HepG2 (cell line): Measurements from ENCODE around the gene MAPK8IP1. TPM values are rescaled to one million over a fixed set of nuclear protein-coding genes. Genes with fewer than 3 reads are reported as not detected.

Source experiments
- MIXL1 ChIP-seq: IDR thresholded peaks from 2 replicates; pipeline ENCODE4 v1.6.1; 2016
- MTF1 ChIP-seq: sonication (generic); formaldehyde crosslinking; IDR thresholded peaks from 2 replicates; pipeline ENCODE4 v1.5.0; 2020; ENCODE audit warnings: missing genetic modification reagents
- NFYC ChIP-seq: IDR thresholded peaks from 2 replicates; pipeline ENCODE4 v1.6.1; 2016; ENCODE audit warnings: missing genetic modification reagents, missing compliant biosample characterization
- POLR2A ChIP-seq, 2 experiments: IDR thresholded peaks; 2 replicates each; pipeline ENCODE4 v1.6.1; 2011; ENCODE audit warnings: low read depth in 2 of 2, low read length in 2 of 2, mild to moderate bottlenecking in 1 of 2, moderate library complexity in 1 of 2; ENCODE audit not compliant: insufficient read depth in 1 of 2
- ZNF432 ChIP-seq: sonication (generic); formaldehyde crosslinking; IDR thresholded peaks from 2 replicates; pipeline ENCODE4 v1.5.0; 2020; ENCODE audit warnings: missing genetic modification reagents, mild to moderate bottlenecking, borderline replicate concordance
- ZNF672 ChIP-seq: sonication (generic); formaldehyde crosslinking; IDR thresholded peaks from 2 replicates; pipeline ENCODE4 v1.8.1; 2022; ENCODE audit warnings: missing genetic modification reagents
- ZNF724P ChIP-seq: sonication (generic); formaldehyde crosslinking; IDR thresholded peaks from 2 replicates; pipeline ENCODE4 v1.8.0; 2022; ENCODE audit warnings: missing genetic modification reagents, borderline replicate concordance
- ZNF782 ChIP-seq: sonication (generic); formaldehyde crosslinking; IDR thresholded peaks from 2 replicates; pipeline ENCODE4 v1.4.0; 2020; ENCODE audit warnings: missing genetic modification reagents, mild to moderate bottlenecking, borderline replicate concordance
- polyA plus RNA-seq, 8 experiments: library from polyadenylated mRNA; depleted of rRNA in 3 of 8; stranded (reverse) in 7 of 8; unstranded in 1 of 8; fragments of >200 nt; fragmentation: Illumina TruSeq in 4 of 8; extraction: Trizol in 4 of 8; gene quantifications; 2 replicates each; pipeline versions ENCODE4 v1.2.1 to v1.2.3, GENCODE V29; 2011 to 2016; ENCODE audit warnings: low read depth in 4 of 8, missing spikeins in 1 of 8, mixed read lengths in 1 of 8; ENCODE audit not compliant: insufficient read depth in 1 of 8
- total RNA-seq, 5 experiments: library from RNA; depleted of rRNA; stranded (reverse); fragments of >200 nt; fragmentation: Illumina TruSeq; extraction: Trizol; gene quantifications; 2 replicates each; pipeline ENCODE4 v1.2.3, GENCODE V29; 2016; ENCODE audit warnings: low read depth in 1 of 5
- TF ChIP-seq, protein P1 (sequence below): sonication (generic); formaldehyde crosslinking; conservative IDR thresholded peaks from 2 replicates; pipeline ENCODE4 v1.8.1; 2023; ENCODE audit warnings: missing genetic modification reagents
- TF ChIP-seq, protein P2 (sequence below): sonication (generic); formaldehyde crosslinking; IDR thresholded peaks from 2 replicates; pipeline ENCODE4 v1.5.0; 2020; ENCODE audit warnings: mild to moderate bottlenecking, missing genetic modification reagents, borderline replicate concordance
- TF ChIP-seq, protein P3 (sequence below): sonication (generic); IDR thresholded peaks from 2 replicates; pipeline ENCODE4 v1.6.1; 2016; ENCODE audit warnings: low read depth, borderline replicate concordance
- TF ChIP-seq, protein P4 (sequence below): sonication (generic); formaldehyde crosslinking; IDR thresholded peaks from 2 replicates; pipeline ENCODE4 v1.4.0; 2020; ENCODE audit warnings: missing genetic modification reagents
- TF ChIP-seq, protein P5 (sequence below), 2 experiments: sonication (generic) in 1 of 2; formaldehyde crosslinking in 1 of 2; IDR thresholded peaks; 2 replicates each; pipeline versions ENCODE4 v1.5.1 to v1.6.1; 2011 to 2020; ENCODE audit warnings: borderline replicate concordance in 1 of 2, low read depth in 1 of 2, low read length in 1 of 2, mild to moderate bottlenecking in 1 of 2, missing genetic modification reagents in 1 of 2, moderate library complexity in 1 of 2
- TF ChIP-seq, protein P6 (sequence below): sonication (generic); formaldehyde crosslinking; IDR thresholded peaks from 2 replicates; pipeline ENCODE4 v1.4.0; 2020; ENCODE audit warnings: missing genetic modification reagents, borderline replicate concordance

The MAPK8IP1 gene
- total and polyA plus RNA-seq, 2 of the 13 experiments (the other 11 are each of a cell fraction or from before 2014, with no cell fraction given) = 2.2 to 4.2 TPM

DNA sequence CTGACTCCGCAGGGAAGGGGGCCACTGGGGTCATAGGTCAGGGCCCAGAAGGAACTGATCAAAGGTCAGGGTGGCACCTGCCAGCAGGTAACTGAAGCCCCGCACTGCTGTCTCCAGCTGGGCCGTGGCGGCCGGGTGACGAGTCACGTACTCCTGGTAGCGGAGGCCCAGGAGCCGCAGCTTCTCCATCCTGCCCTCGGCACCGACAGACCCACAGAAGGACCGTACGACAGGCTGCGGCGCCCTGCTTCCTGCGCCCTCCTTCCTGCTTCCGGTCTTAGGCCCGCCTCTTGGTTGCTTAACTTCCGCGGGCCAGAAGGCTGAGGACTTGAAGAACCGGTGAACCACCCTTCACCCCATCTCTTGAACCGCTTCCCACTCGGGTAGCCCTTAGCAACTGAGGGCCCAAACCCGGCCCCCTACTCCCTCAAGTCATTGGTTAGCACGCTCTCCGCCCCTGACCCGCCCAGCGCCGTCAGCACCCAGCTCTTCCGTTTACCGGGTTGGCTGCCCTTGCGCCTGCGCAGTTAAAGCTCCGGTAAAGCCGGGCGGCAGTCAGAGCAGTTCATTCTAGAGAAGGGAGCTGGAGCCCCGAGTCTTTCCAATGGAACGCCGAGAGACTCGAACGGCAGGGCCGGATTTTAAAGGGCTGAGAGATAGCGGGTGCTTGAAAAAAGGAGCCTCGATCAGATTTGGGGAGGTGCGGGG is 32.3 kb downstream of the MAPK8IP1 start, which contains the start of gene PEX16 (continued):
- TF ChIP-seq ZNF782 (CRISPR knock-in tag) (peak; percentile 56; the same call in 1 of the 2 replicates), ZNF432 (CRISPR knock-in tag) (no peak), ZNF724P (CRISPR knock-in tag) (peak; percentile 64; the same call in 1 of the 2 replicates), MTF1 (CRISPR knock-in tag) (no peak), ZNF672 (CRISPR knock-in tag) (no peak), NFYC (CRISPR knock-in tag) (peak; percentile 66), POLR2A (IDR thresholded peaks at IDR 0.05; ENCODE audit: insufficient read depth in 1 of 2, low read depth in 2 of 2, low read length in 2 of 2) (peak; percentile 77 to 81), MIXL1 (CRISPR knock-in tag) (no peak)
- TF ChIP-seq, protein P1, sequence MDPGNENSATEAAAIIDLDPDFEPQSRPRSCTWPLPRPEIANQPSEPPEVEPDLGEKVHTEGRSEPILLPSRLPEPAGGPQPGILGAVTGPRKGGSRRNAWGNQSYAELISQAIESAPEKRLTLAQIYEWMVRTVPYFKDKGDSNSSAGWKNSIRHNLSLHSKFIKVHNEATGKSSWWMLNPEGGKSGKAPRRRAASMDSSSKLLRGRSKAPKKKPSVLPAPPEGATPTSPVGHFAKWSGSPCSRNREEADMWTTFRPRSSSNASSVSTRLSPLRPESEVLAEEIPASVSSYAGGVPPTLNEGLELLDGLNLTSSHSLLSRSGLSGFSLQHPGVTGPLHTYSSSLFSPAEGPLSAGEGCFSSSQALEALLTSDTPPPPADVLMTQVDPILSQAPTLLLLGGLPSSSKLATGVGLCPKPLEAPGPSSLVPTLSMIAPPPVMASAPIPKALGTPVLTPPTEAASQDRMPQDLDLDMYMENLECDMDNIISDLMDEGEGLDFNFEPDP (CRISPR knock-in tag) = no peak
- TF ChIP-seq, protein P2, sequence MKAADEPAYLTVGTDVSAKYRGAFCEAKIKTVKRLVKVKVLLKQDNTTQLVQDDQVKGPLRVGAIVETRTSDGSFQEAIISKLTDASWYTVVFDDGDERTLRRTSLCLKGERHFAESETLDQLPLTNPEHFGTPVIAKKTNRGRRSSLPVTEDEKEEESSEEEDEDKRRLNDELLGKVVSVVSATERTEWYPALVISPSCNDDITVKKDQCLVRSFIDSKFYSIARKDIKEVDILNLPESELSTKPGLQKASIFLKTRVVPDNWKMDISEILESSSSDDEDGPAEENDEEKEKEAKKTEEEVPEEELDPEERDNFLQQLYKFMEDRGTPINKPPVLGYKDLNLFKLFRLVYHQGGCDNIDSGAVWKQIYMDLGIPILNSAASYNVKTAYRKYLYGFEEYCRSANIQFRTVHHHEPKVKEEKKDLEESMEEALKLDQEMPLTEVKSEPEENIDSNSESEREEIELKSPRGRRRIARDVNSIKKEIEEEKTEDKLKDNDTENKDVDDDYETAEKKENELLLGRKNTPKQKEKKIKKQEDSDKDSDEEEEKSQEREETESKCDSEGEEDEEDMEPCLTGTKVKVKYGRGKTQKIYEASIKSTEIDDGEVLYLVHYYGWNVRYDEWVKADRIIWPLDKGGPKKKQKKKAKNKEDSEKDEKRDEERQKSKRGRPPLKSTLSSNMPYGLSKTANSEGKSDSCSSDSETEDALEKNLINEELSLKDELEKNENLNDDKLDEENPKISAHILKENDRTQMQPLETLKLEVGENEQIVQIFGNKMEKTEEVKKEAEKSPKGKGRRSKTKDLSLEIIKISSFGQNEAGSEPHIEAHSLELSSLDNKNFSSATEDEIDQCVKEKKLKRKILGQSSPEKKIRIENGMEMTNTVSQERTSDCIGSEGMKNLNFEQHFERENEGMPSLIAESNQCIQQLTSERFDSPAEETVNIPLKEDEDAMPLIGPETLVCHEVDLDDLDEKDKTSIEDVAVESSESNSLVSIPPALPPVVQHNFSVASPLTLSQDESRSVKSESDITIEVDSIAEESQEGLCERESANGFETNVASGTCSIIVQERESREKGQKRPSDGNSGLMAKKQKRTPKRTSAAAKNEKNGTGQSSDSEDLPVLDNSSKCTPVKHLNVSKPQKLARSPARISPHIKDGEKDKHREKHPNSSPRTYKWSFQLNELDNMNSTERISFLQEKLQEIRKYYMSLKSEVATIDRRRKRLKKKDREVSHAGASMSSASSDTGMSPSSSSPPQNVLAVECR (CRISPR knock-in tag) = peak; percentile 95
- TF ChIP-seq, protein P3, sequence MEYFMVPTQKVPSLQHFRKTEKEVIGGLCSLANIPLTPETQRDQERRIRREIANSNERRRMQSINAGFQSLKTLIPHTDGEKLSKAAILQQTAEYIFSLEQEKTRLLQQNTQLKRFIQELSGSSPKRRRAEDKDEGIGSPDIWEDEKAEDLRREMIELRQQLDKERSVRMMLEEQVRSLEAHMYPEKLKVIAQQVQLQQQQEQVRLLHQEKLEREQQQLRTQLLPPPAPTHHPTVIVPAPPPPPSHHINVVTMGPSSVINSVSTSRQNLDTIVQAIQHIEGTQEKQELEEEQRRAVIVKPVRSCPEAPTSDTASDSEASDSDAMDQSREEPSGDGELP = no peak; the same call in 1 of the 2 replicates
- TF ChIP-seq, protein P4, sequence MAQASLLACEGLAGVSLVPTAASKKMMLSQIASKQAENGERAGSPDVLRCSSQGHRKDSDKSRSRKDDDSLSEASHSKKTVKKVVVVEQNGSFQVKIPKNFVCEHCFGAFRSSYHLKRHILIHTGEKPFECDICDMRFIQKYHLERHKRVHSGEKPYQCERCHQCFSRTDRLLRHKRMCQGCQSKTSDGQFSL (CRISPR knock-in tag) = no peak
- TF ChIP-seq, protein P5, sequence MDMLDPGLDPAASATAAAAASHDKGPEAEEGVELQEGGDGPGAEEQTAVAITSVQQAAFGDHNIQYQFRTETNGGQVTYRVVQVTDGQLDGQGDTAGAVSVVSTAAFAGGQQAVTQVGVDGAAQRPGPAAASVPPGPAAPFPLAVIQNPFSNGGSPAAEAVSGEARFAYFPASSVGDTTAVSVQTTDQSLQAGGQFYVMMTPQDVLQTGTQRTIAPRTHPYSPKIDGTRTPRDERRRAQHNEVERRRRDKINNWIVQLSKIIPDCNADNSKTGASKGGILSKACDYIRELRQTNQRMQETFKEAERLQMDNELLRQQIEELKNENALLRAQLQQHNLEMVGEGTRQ (IDR thresholded peaks at IDR 0.05; ENCODE audit: low read depth, low read length) = no peak
- TF ChIP-seq, protein P5 (CRISPR knock-in tag; IDR thresholded peaks at IDR 0.05; ENCODE audit: borderline replicate concordance) = no peak; the same call in 1 of the 2 replicates
- TF ChIP-seq, protein P6, sequence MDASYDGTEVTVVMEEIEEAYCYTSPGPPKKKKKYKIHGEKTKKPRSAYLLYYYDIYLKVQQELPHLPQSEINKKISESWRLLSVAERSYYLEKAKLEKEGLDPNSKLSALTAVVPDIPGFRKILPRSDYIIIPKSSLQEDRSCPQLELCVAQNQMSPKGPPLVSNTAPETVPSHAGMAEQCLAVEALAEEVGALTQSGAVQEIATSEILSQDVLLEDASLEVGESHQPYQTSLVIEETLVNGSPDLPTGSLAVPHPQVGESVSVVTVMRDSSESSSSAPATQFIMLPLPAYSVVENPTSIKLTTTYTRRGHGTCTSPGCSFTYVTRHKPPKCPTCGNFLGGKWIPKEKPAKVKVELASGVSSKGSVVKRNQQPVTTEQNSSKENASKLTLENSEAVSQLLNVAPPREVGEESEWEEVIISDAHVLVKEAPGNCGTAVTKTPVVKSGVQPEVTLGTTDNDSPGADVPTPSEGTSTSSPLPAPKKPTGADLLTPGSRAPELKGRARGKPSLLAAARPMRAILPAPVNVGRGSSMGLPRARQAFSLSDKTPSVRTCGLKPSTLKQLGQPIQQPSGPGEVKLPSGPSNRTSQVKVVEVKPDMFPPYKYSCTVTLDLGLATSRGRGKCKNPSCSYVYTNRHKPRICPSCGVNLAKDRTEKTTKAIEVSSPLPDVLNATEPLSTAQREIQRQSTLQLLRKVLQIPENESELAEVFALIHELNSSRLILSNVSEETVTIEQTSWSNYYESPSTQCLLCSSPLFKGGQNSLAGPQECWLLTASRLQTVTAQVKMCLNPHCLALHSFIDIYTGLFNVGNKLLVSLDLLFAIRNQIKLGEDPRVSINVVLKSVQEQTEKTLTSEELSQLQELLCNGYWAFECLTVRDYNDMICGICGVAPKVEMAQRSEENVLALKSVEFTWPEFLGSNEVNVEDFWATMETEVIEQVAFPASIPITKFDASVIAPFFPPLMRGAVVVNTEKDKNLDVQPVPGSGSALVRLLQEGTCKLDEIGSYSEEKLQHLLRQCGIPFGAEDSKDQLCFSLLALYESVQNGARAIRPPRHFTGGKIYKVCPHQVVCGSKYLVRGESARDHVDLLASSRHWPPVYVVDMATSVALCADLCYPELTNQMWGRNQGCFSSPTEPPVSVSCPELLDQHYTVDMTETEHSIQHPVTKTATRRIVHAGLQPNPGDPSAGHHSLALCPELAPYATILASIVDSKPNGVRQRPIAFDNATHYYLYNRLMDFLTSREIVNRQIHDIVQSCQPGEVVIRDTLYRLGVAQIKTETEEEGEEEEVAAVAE (CRISPR knock-in tag) = peak; percentile 39; the same call in 1 of the 2 replicates
